SK-N-MC (cell line): ENCODE measurements around the gene POU6F2.

ENCODE experiments used
- EZH2 ChIP-seq: fragments of 200-600 bp; sonication (generic); IDR thresholded peaks from one replicate; pipeline ENCODE4 v1.6.1; 2017; ENCODE audit warnings: antibody characterized with exemption
- FOXP2 ChIP-seq: optimal IDR thresholded peaks from 2 replicates; pipeline ENCODE3; 2011; ENCODE audit warnings: mild to moderate bottlenecking, moderate library complexity; ENCODE audit not compliant: insufficient read depth; ENCODE audit errors: extremely low read length, control extremely low read depth
- POLR2AphosphoS5 ChIP-seq: IDR thresholded peaks from 2 replicates; pipeline ENCODE4 v1.6.1; 2012; ENCODE audit warnings: mild to moderate bottlenecking, low read depth, low read length, borderline replicate concordance

- no peak for TF ChIP-seq EZH2
- TF ChIP-seq POLR2AphosphoS5, result no peak
- TF ChIP-seq FOXP2, result no peak
These were observed 533.2 kb downstream of the POU6F2 start for GRCh38 chr7:39510864-39511354.
